Measurements from ENCODE around the gene PALM.

DNA sequence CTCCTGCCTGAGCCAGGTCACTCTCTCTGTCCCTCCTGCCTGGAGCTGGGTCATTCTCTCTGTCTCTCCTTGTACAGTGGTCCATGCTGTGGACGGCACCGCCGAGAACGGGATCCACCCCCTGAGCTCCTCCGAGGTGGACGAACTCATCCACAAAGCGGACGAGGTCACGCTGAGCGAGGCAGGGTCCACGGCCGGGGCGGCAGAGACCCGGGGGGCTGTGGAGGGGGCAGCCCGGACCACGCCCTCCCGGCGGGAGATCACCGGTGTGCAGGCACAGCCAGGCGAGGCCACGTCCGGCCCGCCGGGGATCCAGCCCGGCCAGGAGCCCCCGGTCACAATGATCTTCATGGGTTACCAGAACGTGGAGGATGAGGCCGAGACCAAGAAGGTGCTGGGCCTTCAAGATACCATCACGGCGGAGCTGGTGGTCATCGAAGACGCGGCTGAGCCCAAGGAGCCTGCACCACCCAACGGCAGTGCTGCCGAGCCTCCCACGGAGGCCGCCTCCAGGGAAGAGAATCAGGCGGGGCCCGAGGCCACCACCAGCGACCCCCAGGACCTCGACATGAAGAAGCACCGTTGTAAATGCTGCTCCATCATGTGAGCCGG, 37.6 kb downstream of the PALM start:
- TF ChIP-seq SMC3 (conservative IDR thresholded peaks at IDR 0.05; ENCODE audit: poor library complexity) (no peak), POLR2AphosphoS5 (IDR thresholded peaks at IDR 0.05) (no peak), EZH2 (IDR thresholded peaks at IDR 0.05; ENCODE audit: borderline replicate concordance, insufficient read depth, low read length, poor library complexity, severe bottlenecking) (no peak)
- TF ChIP-seq, protein P1, sequence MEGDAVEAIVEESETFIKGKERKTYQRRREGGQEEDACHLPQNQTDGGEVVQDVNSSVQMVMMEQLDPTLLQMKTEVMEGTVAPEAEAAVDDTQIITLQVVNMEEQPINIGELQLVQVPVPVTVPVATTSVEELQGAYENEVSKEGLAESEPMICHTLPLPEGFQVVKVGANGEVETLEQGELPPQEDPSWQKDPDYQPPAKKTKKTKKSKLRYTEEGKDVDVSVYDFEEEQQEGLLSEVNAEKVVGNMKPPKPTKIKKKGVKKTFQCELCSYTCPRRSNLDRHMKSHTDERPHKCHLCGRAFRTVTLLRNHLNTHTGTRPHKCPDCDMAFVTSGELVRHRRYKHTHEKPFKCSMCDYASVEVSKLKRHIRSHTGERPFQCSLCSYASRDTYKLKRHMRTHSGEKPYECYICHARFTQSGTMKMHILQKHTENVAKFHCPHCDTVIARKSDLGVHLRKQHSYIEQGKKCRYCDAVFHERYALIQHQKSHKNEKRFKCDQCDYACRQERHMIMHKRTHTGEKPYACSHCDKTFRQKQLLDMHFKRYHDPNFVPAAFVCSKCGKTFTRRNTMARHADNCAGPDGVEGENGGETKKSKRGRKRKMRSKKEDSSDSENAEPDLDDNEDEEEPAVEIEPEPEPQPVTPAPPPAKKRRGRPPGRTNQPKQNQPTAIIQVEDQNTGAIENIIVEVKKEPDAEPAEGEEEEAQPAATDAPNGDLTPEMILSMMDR (IDR thresholded peaks at IDR 0.05; ENCODE audit: poor library complexity, severe bottlenecking), result no peak
